AG04450 (cell line): ENCODE measurements around the gene RCBTB2. TPM values are rescaled to one million over a fixed set of nuclear protein-coding genes. Genes with fewer than 3 reads are reported as not detected.

ENCODE experiments used
- CTCF ChIA-PET: fragments of 300-600, 350-600 bp; formaldehyde crosslinking; extraction: SDS; loops from one replicate; lab custom pipeline; 2022; ENCODE audit warnings: antibody characterized with exemption, inconsistent platforms; lab: Charles Lee
- POLR2A ChIA-PET: fragments of 350-600 bp; formaldehyde crosslinking; extraction: SDS; loops from one replicate; lab custom pipeline; 2021; ENCODE audit warnings: antibody characterized with exemption, inconsistent platforms; lab: Yijun Ruan, JAX
- DNase-seq: peaks from one replicate; pipeline ENCODE4 v3.0.0-alpha.2; 2011; ENCODE audit warnings: low read depth, low spot score
- H3K27ac ChIP-seq: one replicate; pipeline ENCODE4 v1.5.1; 2012; ENCODE audit warnings: low read depth, low read length, control low read depth
- H3K27me3 ChIP-seq: one replicate; pipeline ENCODE4 v1.6.0; 2012; ENCODE audit warnings: low read length; ENCODE audit not compliant: control insufficient read depth, insufficient read depth
- H3K4me3 ChIP-seq: 2 replicates; pipeline ENCODE4 v1.5.1; 2011; ENCODE audit warnings: mild to moderate bottlenecking, low read depth, low read length, control low read depth
- H3K9me3 ChIP-seq: 2 replicates; pipeline ENCODE4 v1.5.1; 2012; ENCODE audit warnings: low read length; ENCODE audit not compliant: control insufficient read depth, insufficient read depth
- polyA plus RNA-seq: library from polyadenylated mRNA; depleted of rRNA; stranded (reverse); fragments of >200 nt; gene quantifications from 2 replicates; pipeline ENCODE4 v1.2.3, GENCODE V29; 2011
- TF ChIP-seq, protein P1 (sequence below): IDR thresholded peaks from 2 replicates; pipeline ENCODE4 v1.5.1; 2011; ENCODE audit warnings: low read depth, low read length, control low read depth, inconsistent platforms

Gene RCBTB2
- polyA plus RNA-seq, 1 experiment, result 10.9 TPM

DNA sequence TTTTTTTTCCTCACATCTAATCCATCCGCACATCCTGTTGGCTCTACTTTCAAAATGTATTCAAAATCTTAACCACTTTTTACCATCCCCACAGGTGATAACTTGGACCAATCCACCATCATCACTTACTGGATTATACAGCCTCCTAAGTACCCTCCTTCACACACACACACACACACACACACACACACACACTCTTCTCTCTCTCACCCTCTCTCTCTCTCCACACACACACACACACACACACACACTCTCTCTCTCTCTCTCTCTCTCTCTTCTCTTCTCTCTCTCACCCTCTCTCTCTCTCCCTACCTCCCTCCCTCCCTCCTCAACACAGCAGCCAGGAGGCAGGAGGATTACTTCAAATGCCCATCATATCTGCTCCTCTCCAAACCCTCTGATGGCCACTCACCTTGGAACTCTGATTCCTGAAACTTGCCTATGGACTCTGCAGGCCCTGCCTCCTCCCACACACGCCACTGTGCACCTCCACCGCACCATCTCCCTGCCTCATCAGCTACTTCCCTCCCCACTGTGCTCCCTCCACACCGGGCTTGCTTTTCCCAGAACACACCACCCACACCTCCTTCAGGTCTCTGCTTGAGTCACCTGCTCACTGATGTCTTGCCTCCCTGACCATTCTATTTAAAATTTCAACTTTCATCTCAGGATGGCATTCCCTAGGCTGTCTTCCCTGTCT, 39.7 kb downstream of the RCBTB2 start:
- no peaks in the 10 kb centered on the region for H3K9me3 ChIP-seq
- DNase-seq, result no peak
- ChIA-PET CTCF (no interaction called here), POLR2A (no interaction called here)
- no peak overlapping the region for H3K27ac ChIP-seq
- no peaks in the 10 kb centered on the region for H3K27me3 ChIP-seq
- H3K4me3 ChIP-seq, result no peak overlapping the region
- TF ChIP-seq, protein P1, sequence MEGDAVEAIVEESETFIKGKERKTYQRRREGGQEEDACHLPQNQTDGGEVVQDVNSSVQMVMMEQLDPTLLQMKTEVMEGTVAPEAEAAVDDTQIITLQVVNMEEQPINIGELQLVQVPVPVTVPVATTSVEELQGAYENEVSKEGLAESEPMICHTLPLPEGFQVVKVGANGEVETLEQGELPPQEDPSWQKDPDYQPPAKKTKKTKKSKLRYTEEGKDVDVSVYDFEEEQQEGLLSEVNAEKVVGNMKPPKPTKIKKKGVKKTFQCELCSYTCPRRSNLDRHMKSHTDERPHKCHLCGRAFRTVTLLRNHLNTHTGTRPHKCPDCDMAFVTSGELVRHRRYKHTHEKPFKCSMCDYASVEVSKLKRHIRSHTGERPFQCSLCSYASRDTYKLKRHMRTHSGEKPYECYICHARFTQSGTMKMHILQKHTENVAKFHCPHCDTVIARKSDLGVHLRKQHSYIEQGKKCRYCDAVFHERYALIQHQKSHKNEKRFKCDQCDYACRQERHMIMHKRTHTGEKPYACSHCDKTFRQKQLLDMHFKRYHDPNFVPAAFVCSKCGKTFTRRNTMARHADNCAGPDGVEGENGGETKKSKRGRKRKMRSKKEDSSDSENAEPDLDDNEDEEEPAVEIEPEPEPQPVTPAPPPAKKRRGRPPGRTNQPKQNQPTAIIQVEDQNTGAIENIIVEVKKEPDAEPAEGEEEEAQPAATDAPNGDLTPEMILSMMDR, result no peak

DNA sequence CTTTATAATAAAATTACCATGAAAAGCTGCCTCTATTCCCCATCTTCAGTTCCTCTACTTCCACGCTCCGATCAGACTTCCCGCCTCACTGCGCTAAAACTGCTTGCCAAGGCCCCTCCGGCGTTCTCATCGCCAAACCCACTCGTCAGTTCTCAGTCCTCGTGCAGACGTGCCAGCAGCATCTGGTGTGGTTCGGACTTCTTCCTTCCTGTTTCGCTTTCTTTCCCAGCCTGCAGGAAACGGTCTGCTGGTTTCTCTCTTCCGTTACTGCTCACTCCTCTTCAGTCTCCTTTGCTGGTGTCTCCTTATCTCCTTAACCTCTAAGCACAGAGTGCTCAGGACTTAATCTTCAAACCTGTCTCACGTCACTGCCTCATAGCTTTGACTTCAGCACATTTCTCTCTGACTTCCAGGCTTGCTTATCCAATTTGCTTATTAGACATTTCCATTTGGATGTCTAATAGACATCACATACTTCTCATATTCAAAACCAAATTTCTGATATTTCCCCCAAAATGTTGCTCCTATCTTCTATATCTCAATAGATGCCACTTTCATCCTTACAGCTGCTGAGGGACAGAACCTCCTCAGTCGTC, 40.3 kb downstream of the RCBTB2 start:
- Histone ChIP-seq H3K27ac (no peak overlapping the region), H3K9me3 (no peaks in the 10 kb centered on the region), H3K4me3 (no peak overlapping the region), H3K27me3 (no peaks in the 10 kb centered on the region)
- CTCF ChIA-PET, result no interaction called here
- POLR2A ChIA-PET, result no interaction called here
- DNase-seq, result no peak
- TF ChIP-seq, protein P1, result no peak

DNA sequence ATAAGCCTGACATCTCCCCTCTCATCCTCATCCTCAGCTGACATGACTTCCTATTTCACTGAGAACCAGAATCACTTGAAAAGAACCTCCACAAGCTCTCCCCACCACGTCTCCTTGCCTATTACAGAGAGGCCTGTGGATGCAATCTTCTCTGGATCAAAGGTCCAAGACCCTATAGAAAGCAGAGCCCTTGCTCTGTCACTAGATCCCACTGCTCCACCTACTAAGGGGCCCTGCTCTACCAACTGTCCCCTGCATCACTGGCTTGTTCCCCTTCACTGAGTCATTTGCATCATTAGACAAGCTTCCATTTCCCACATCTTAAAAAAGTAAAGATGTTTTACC, 40.8 kb downstream of the RCBTB2 start:
- H3K27me3 ChIP-seq, result no peaks in the 10 kb centered on the region
- TF ChIP-seq, protein P1, result no peak
- H3K27ac ChIP-seq, result no peak overlapping the region
- ChIA-PET CTCF (interaction anchor here (0.5 kb wide), 1 partner anchor 299 kb away, joined by 4 read pairs; no protein-coding TSS in a partner anchor), POLR2A (no interaction called here)
- DNase-seq, result no peak
- H3K9me3 ChIP-seq, result no peaks in the 10 kb centered on the region
- no peak overlapping the region for H3K4me3 ChIP-seq

DNA sequence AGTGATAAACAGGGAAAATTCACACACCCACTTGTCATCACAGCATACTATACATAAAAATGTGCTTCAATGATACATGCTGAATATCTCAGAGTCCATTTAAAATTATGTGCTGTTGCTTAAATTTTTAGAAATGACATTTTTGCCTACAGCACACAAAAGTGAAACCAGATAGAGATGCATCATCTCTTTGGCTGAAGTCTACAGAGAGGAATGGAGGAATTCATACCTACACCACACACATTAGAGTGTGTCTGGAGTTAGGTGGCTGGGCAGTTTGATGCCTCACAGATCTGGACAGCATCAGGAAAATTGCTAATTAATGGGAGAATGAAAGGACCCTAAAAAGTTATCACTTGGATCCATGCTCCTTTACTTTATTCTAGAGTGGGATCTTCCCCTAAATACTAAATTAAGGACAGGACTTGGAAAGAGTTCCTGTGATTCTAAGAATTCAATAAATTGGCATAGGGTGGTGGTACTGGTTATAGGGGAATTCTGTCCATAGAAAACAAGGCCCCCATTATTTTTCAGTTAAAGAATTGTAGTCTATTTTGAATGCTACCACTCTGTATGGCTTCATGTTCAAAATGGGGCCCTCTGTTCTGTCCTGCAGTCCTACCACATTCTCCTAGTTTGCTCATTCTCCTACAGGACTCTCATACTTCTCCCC, 41.3 kb downstream of the RCBTB2 start:
- POLR2A ChIA-PET, result no interaction called here
- H3K4me3 ChIP-seq, result no peak overlapping the region
- CTCF ChIA-PET, result interaction anchor here (0.5 kb wide), 1 partner anchor 299 kb away, joined by 4 read pairs; no protein-coding TSS in a partner anchor
- TF ChIP-seq, protein P1, result no peak
- H3K27ac ChIP-seq, result no peak overlapping the region
- no peak for DNase-seq
- H3K9me3 ChIP-seq, result no peaks in the 10 kb centered on the region
- H3K27me3 ChIP-seq, result no peaks in the 10 kb centered on the region

DNA sequence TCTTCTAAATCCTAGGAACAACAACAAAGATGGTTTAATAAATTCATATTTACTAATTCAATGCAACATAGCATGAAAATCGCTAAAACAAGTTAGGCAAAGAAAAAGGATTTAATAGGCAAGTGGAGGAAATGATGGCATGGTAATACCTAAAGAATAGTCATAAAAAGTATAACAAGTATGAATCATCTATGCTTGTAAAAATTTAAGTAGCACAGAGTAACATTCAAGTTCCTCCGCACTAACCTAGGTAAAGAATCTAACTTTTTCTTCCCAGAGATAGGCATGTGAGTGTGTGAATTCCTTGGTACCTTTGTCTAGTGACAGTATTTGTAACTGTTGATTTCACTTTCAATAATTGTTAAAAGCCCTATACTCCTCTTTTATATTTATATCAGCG, 42.6 kb downstream of the RCBTB2 start:
- H3K27me3 ChIP-seq, result no peaks in the 10 kb centered on the region
- ChIA-PET POLR2A (no interaction called here), CTCF (no interaction called here)
- no peak overlapping the region for H3K4me3 ChIP-seq
- TF ChIP-seq, protein P1, result no peak
- no peak overlapping the region for H3K27ac ChIP-seq
- no peaks in the 10 kb centered on the region for H3K9me3 ChIP-seq
- DNase-seq, result no peak
